GM12891 (cell line): ENCODE data around the gene PDE1A.

Experiments
- PAX5 ChIP-seq: IDR thresholded peaks from 2 replicates; pipeline ENCODE4 v1.6.1; 2011; ENCODE audit warnings: low read length, moderate library complexity, mild to moderate bottlenecking; ENCODE audit not compliant: insufficient read depth, severe bottlenecking
- POLR2A ChIP-seq: IDR thresholded peaks from 2 replicates; pipeline ENCODE4 v1.6.1; 2011; ENCODE audit warnings: low read depth, low read length, control low read depth

GRCh38 chr2:182166406-182166805 is 260.4 kb downstream of the PDE1A start:
- TF ChIP-seq POLR2A: no peak
- TF ChIP-seq PAX5: no peak
